ENCODE data around the gene UVSSA. TPM values are rescaled to one million over a fixed set of nuclear protein-coding genes. Genes with fewer than 3 reads are reported as not detected.
A peak's percentile ranks its signal among the peaks of the same experiment; 100 is the strongest.

UVSSA gene
- total RNA-seq, 1 experiment from 2014 or later = 40.4 TPM

- Mint-ChIP-seq H3K4me1 (peaks cover 1% of the 10 kb centered on the region), H3K4me3 (no peak overlapping the region), H3K36me3 (peaks cover 13% of the 10 kb centered on the region), H3K27me3 (ENCODE audit: low read depth) (peaks cover 55% of the 10 kb centered on the region), H3K9me3 (peaks cover 8% of the 10 kb centered on the region), H3K27ac (no peak overlapping the region)
- ChIA-PET CTCF (interaction anchor here (1.8 to 2.1 kb wide), 3 partner anchors 23 to 44 kb away, joined by 7 to 15 read pairs (median 9); no protein-coding TSS in a partner anchor), POLR2A (no interaction called here)
- no peak for DNase-seq (ENCODE audit: low spot score)
- TF ChIP-seq JAZF1 (CRISPR knock-in tag; IDR thresholded peaks at IDR 0.05) (no peak), NR2C2 (CRISPR knock-in tag; IDR thresholded peaks at IDR 0.05) (no peak)
- ATAC-seq = no peak
Measured at GRCh38 chr4:1400191-1400805, 53.3 kb downstream of the UVSSA start.

GRCh38 chr4:1400831-1401408, 53.9 kb downstream of the UVSSA start:
- peaks cover 4% of the 10 kb centered on the region for H3K9me3 Mint-ChIP-seq
- no peak overlapping the region for H3K27ac Mint-ChIP-seq
- POLR2A ChIA-PET = no interaction called here
- TF ChIP-seq ZNF263 (CRISPR knock-in tag; IDR thresholded peaks at IDR 0.05; ENCODE audit: low read depth) (peak; percentile 71; the same call in 1 of the 2 replicates), ELF4 (CRISPR knock-in tag; IDR thresholded peaks at IDR 0.05; ENCODE audit: low read depth) (no peak)
- ATAC-seq = no peak
- peaks cover 8% of the 10 kb centered on the region for H3K36me3 Mint-ChIP-seq
- H3K27me3 Mint-ChIP-seq (ENCODE audit: low read depth) = peaks cover 61% of the 10 kb centered on the region
- no peak overlapping the region for H3K4me3 Mint-ChIP-seq
- peaks cover 2% of the 10 kb centered on the region for H3K4me1 Mint-ChIP-seq
- CTCF ChIA-PET = interaction anchor here (1.0 to 2.1 kb wide), 10 partner anchors 9 to 228 kb away, joined by 3 to 15 read pairs (median 6); no protein-coding TSS in a partner anchor
- DNase-seq (ENCODE audit: low spot score) = peak; percentile 14

GRCh38 chr4:1401409-1402020, 54.5 kb downstream of the UVSSA start:
- peaks cover 4% of the 10 kb centered on the region for H3K36me3 Mint-ChIP-seq
- H3K4me1 Mint-ChIP-seq = peaks cover 2% of the 10 kb centered on the region
- no peak overlapping the region for H3K4me3 Mint-ChIP-seq
- no peak overlapping the region for H3K27ac Mint-ChIP-seq
- TF ChIP-seq ZSCAN18 (CRISPR knock-in tag; IDR thresholded peaks at IDR 0.05) (no peak), CTCF (IDR thresholded peaks at IDR 0.05) (no peak), ATF6 (CRISPR knock-in tag; IDR thresholded peaks at IDR 0.05) (no peak), ELF4 (CRISPR knock-in tag; IDR thresholded peaks at IDR 0.05; ENCODE audit: low read depth) (no peak), RELA (CRISPR knock-in tag; IDR thresholded peaks at IDR 0.05; ENCODE audit: borderline replicate concordance) (no peak), ZNF396 (CRISPR knock-in tag; IDR thresholded peaks at IDR 0.05; ENCODE audit: borderline replicate concordance) (no peak), ZMAT4 (CRISPR knock-in tag; IDR thresholded peaks at IDR 0.05) (no peak), AR (CRISPR knock-in tag; IDR thresholded peaks at IDR 0.05) (no peak), CBFB (CRISPR knock-in tag; IDR thresholded peaks at IDR 0.05; ENCODE audit: low read depth) (no peak), CREB1 (CRISPR knock-in tag; IDR thresholded peaks at IDR 0.05) (no peak), KAT7 (CRISPR knock-in tag; IDR thresholded peaks at IDR 0.05; ENCODE audit: borderline replicate concordance) (no peak), TCF7 (CRISPR knock-in tag; IDR thresholded peaks at IDR 0.05; ENCODE audit: low read depth) (no peak), E2F5 (CRISPR knock-in tag; IDR thresholded peaks at IDR 0.05) (no peak), JAZF1 (CRISPR knock-in tag; IDR thresholded peaks at IDR 0.05) (no peak)
- peaks cover 3% of the 10 kb centered on the region for H3K9me3 Mint-ChIP-seq
- POLR2A ChIA-PET = no interaction called here
- no peak for DNase-seq (ENCODE audit: low spot score)
- peaks cover 63% of the 10 kb centered on the region for H3K27me3 Mint-ChIP-seq (ENCODE audit: low read depth)
- CTCF ChIA-PET = interaction anchor here (1.0 to 2.1 kb wide), 11 partner anchors 9 to 228 kb away, joined by 3 to 15 read pairs (median 5); no protein-coding TSS in a partner anchor
- ATAC-seq = no peak
